Thoracic aorta (tissue), 2 donors: Measurements from ENCODE around the gene ZNF503. TPM values are rescaled to one million over a fixed set of nuclear protein-coding genes. Genes with fewer than 3 reads are reported as not detected.

Experiments used
- ATAC-seq: fragments of 150-250 bp; one replicate; pipeline ENCODE4 v1.8.0; 2017; ENCODE audit warnings: low read depth; ENCODE audit not compliant: insufficient number of reproducible peaks, low FRiP score
- DNase-seq: peaks from one replicate; pipeline ENCODE4 v3.0.0-alpha.2; 2020; ENCODE audit warnings: low spot score
- H3K27ac ChIP-seq, 2 donors: fragments of 200-600 bp; sonication (generic); 1 replicate in 1 of 2; 2 replicates in 1 of 2; pipeline ENCODE4 v1.5.1; 2016; ENCODE audit warnings: mild to moderate bottlenecking in 2 of 2, moderate library complexity in 2 of 2
- H3K27me3 ChIP-seq: fragments of 200-600 bp; sonication (generic); replicated peaks from 2 replicates; pipeline ENCODE4 v1.6.0; 2016; ENCODE audit warnings: mild to moderate bottlenecking; ENCODE audit not compliant: insufficient read depth
- H3K36me3 ChIP-seq: fragments of 200-600 bp; sonication (generic); one replicate; pipeline ENCODE4 v1.5.1; 2016
- H3K4me1 ChIP-seq, 2 donors: fragments of 200-600 bp; sonication (generic); 1 replicate in 1 of 2; 2 replicates in 1 of 2; pipeline versions ENCODE4 v1.5.1 to v1.6.0; 2016; ENCODE audit warnings: low read depth in 2 of 2, mild to moderate bottlenecking in 1 of 2; ENCODE audit not compliant: control insufficient read depth in 1 of 2
- H3K4me3 ChIP-seq: fragments of 200-600 bp; sonication (generic); 2 replicates; pipeline ENCODE4 v1.5.1; 2016; ENCODE audit warnings: mild to moderate bottlenecking
- H3K9me3 ChIP-seq: fragments of 200-600 bp; sonication (generic); 2 replicates; pipeline ENCODE4 v1.5.1; 2016
- total RNA-seq, 2 donors: library from RNA; depleted of rRNA; stranded (reverse); fragments of >200 nt; gene quantifications; one replicate each; pipeline versions ENCODE4 v1.1.0 to v1.2.3, GENCODE V29; 2016
- TF ChIP-seq, protein P1 (sequence below): fragments of 200-600 bp; sonication (generic); IDR thresholded peaks from one replicate; pipeline ENCODE4 v1.5.1; 2019; ENCODE audit warnings: antibody characterized with exemption

Gene ZNF503
- total RNA-seq, 2 donors from 2014 or later, result 28.8 to 42.3 TPM

GRCh38 chr10:75432176-75432575 is 30.6 kb upstream of the ZNF503 start:
- H3K27ac ChIP-seq, result no peak overlapping the region
- H3K9me3 ChIP-seq, result no peaks in the 10 kb centered on the region
- TF ChIP-seq, protein P1, sequence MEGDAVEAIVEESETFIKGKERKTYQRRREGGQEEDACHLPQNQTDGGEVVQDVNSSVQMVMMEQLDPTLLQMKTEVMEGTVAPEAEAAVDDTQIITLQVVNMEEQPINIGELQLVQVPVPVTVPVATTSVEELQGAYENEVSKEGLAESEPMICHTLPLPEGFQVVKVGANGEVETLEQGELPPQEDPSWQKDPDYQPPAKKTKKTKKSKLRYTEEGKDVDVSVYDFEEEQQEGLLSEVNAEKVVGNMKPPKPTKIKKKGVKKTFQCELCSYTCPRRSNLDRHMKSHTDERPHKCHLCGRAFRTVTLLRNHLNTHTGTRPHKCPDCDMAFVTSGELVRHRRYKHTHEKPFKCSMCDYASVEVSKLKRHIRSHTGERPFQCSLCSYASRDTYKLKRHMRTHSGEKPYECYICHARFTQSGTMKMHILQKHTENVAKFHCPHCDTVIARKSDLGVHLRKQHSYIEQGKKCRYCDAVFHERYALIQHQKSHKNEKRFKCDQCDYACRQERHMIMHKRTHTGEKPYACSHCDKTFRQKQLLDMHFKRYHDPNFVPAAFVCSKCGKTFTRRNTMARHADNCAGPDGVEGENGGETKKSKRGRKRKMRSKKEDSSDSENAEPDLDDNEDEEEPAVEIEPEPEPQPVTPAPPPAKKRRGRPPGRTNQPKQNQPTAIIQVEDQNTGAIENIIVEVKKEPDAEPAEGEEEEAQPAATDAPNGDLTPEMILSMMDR, result no peak
- H3K4me3 ChIP-seq, result peak overlapping the region; percentile 90
- no peak for DNase-seq
- H3K4me1 ChIP-seq, result peaks cover 3 to 31% of the 10 kb centered on the region in 2 donors
- H3K27me3 ChIP-seq, result no peaks in the 10 kb centered on the region
- H3K36me3 ChIP-seq, result no peaks in the 10 kb centered on the region
- no peak for ATAC-seq

- Histone ChIP-seq H3K4me3 (peak within 1 kb of the TSS; percentile 90), H3K9me3 (no peaks in the 10 kb centered on the region), H3K4me1 (peaks cover 3 to 31% of the 10 kb centered on the region in 2 donors), H3K27me3 (no peaks in the 10 kb centered on the region), H3K36me3 (no peaks in the 10 kb centered on the region), H3K27ac (peak within 1 kb of the TSS; percentile 37 to 46)
- DNase-seq (no peak), ATAC-seq (peak; percentile 16)
- TF ChIP-seq, protein P1, result no peak
Observed at GRCh38 chr10:75431180-75432111, 29.9 kb upstream of the ZNF503 start, which contains the start of gene LRMDA. Gene LRMDA, plus strand, starts transcription at chr10:75431624.

GRCh38 chr10:75430000-75430763 is 28.6 kb upstream of the ZNF503 start:
- Histone ChIP-seq H3K4me1 (peaks cover 3 to 31% of the 10 kb centered on the region in 2 donors), H3K4me3 (peak overlapping the region; percentile 5), H3K27me3 (no peaks in the 10 kb centered on the region), H3K9me3 (no peaks in the 10 kb centered on the region), H3K27ac (peak overlapping the region in 1 of 2 donors; percentile 3), H3K36me3 (no peaks in the 10 kb centered on the region)
- DNase-seq (no peak), ATAC-seq (no peak)
- TF ChIP-seq, protein P1, result no peak

DNA sequence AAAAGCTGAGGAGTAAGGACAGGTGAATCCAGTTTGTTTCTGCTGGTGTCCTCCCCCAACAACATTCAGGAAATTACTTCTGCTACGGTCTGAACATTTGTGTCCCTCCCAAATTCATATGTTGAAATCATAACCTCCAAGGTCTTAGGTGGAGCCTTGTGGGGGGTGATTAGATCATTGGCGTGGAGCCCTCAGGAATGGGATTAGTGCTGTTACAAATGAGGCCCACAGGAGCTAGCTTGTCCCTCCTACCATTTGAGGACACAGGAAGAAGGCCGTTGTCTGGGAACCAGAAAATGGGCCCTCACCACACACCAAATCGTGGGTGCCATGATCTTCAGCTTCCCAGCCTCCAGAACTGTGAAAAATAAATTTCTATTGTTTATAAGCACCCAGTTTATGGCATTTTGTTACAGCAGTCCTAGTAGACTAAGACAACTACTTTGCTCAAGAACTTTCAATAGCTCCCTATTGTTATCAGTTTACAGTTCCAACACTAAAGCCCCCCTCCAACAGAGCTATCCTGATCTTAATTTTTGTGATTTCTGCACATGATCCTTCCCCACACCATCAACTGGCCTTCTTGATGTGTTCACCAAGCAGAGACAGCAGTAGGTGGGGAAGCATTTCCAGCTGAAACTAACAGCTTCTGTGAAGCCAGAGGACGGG is 27.7 kb upstream of the ZNF503 start:
- no peak for ATAC-seq
- Histone ChIP-seq H3K4me3 (no peak overlapping the region), H3K4me1 (peaks cover 3 to 31% of the 10 kb centered on the region in 2 donors), H3K36me3 (no peaks in the 10 kb centered on the region), H3K27me3 (no peaks in the 10 kb centered on the region), H3K9me3 (no peaks in the 10 kb centered on the region), H3K27ac (no peak overlapping the region)
- no peak for DNase-seq
- TF ChIP-seq, protein P1, result no peak
